IPS-20b (cell line): ENCODE data around the gene PRXL2A.
"Not testable (repeated sequence)": the region's sequence is repeated elsewhere in the genome, so short reads cannot be mapped to it uniquely, and the experiment has no call there.

Experiments
- H3K27ac ChIP-seq: one replicate; pipeline ENCODE4 v1.5.1; 2013; ENCODE audit warnings: low read length
- H3K27me3 ChIP-seq: 2 replicates; pipeline ENCODE4 v1.6.1; 2013; ENCODE audit warnings: mild to moderate bottlenecking, low read length, inconsistent platforms; ENCODE audit not compliant: insufficient read depth
- H3K36me3 ChIP-seq: 2 replicates; pipeline ENCODE4 v1.6.1; 2013; ENCODE audit warnings: low read depth, mild to moderate bottlenecking, inconsistent platforms, low read length, moderate library complexity; ENCODE audit not compliant: insufficient read depth
- H3K4me1 ChIP-seq: 2 replicates; pipeline ENCODE4 v1.6.1; 2013; ENCODE audit warnings: mild to moderate bottlenecking, control low read depth, inconsistent platforms, low read length, moderate library complexity; ENCODE audit not compliant: insufficient read depth
- H3K4me3 ChIP-seq: 2 replicates; pipeline ENCODE4 v1.5.1; 2013; ENCODE audit warnings: mild to moderate bottlenecking, low read length, inconsistent platforms
- H3K9ac ChIP-seq: 2 replicates; pipeline ENCODE4 v1.6.1; 2013; ENCODE audit warnings: low read depth, mild to moderate bottlenecking, inconsistent platforms, low read length, moderate library complexity
- H3K9me3 ChIP-seq: 2 replicates; pipeline ENCODE4 v1.6.1; 2013; ENCODE audit warnings: mild to moderate bottlenecking, low read depth, low read length, inconsistent platforms; ENCODE audit not compliant: insufficient read depth

Gene PRXL2A

DNA sequence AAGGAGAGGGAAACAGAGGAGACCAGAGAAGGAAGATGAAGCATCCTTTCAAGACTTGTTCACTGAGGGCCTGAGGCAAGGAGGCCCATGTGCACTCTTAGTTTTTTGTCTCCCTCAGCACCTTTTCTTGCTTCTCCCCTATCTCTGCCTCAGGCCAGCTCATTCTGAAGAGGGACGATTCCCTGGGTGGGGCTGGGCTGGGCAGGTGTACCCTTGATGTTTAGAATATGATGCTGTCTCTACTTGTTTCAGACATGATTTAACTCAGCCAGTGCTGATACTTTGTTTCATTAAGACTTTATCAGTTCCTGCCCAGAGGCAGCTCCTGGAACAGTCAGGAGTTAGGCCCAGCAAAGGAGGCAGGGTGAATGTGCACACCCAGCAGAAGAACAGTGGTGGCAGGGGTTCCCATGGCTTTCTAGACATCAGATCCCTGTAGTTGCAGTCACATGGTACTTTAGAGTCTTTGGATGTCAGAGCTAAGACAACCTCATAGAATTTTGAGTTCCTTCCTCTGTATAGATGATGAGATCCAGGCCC lies 3.4 kb downstream of the PRXL2A start:
- Histone ChIP-seq H3K36me3 (peaks cover 5% of the 10 kb centered on the region; the same call in 1 of the 2 replicates), H3K9me3 (no peaks in the 10 kb centered on the region), H3K4me1 (peaks cover 15% of the 10 kb centered on the region; the same call in 1 of the 2 replicates), H3K4me3 (no peak overlapping the region), H3K27ac (no peak overlapping the region), H3K27me3 (peaks cover 45% of the 10 kb centered on the region), H3K9ac (no peak overlapping the region)

DNA sequence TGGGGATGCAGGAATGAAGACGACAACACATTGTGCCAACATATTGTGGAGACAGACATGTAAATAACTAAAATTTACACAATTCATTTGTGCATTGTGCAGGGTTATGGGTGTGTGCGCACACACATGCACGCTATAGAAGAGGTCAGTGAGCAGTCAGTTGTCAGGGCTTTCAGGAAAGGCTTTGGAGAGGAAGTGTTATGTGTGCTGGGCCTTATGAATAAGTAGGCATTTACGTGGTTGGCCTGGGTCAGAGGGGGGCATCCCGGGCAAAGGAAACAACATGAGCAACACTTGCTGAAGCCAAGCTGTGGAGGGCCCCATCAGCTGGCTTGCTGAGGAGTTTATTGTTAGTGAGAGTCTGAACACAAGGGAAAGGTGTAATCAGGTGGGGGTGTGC lies 4.1 kb downstream of the PRXL2A start:
- Histone ChIP-seq H3K27ac (no peak overlapping the region), H3K4me1 (peaks cover 19% of the 10 kb centered on the region; the same call in 1 of the 2 replicates), H3K4me3 (no peak overlapping the region), H3K9ac (no peak overlapping the region), H3K9me3 (no peaks in the 10 kb centered on the region), H3K36me3 (peaks cover 5% of the 10 kb centered on the region; the same call in 1 of the 2 replicates), H3K27me3 (peaks cover 40% of the 10 kb centered on the region)

GRCh38 chr10:80413271-80413996 lies 5.1 kb downstream of the PRXL2A start:
- H3K4me3 ChIP-seq = no peak overlapping the region
- no peak overlapping the region for H3K9ac ChIP-seq
- peaks cover 34% of the 10 kb centered on the region for H3K27me3 ChIP-seq
- H3K4me1 ChIP-seq = peaks cover 26% of the 10 kb centered on the region; the same call in 1 of the 2 replicates
- H3K9me3 ChIP-seq = no peaks in the 10 kb centered on the region
- no peak overlapping the region for H3K27ac ChIP-seq
- H3K36me3 ChIP-seq = peaks cover 5% of the 10 kb centered on the region; the same call in 1 of the 2 replicates

DNA sequence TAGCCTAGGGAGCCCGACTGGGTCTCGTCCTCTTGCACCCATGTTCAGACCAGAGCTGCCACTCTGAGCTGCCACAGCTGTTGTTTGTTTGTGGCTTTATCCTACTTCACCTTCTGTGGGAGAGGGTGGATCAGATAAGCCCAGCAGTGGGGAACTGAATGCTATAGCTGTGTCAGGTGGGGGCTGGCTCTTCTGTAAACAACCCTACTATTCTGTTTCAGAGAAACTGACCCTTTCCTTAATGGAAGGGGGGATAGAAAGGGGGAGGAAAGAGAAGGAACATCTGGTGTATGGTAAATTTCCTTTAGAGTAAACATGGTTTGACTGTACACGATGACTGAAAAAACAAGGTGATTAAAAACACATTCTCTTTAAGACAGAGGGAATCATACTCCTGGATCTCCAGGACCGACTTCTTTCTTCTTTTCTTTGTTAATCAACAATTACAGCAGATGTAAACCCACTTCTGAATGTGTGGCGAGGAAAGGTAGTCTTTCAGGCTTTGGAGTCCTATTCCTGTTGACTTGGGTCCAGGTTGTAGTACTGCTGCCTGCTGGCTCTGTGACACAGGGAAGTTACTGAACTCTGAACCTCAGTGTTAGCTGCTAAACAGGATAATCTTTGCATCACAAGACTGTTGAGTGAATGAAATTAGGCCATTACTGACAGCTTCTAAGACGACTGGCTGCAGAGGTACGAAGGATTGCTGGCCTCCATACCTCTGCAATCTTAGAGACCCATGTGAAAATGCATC lies 6.0 kb downstream of the PRXL2A start:
- Histone ChIP-seq H3K27me3 (peaks cover 27% of the 10 kb centered on the region), H3K9ac (no peak overlapping the region), H3K9me3 (no peaks in the 10 kb centered on the region), H3K27ac (no peak overlapping the region), H3K36me3 (peaks cover 5% of the 10 kb centered on the region; the same call in 1 of the 2 replicates), H3K4me1 (peaks cover 29% of the 10 kb centered on the region; the same call in 1 of the 2 replicates), H3K4me3 (no peak overlapping the region)

GRCh38 chr10:80415734-80416478 lies 7.6 kb downstream of the PRXL2A start:
- peaks cover 23% of the 10 kb centered on the region; the same call in 1 of the 2 replicates for H3K4me1 ChIP-seq
- no peak overlapping the region for H3K9ac ChIP-seq
- no peaks in the 10 kb centered on the region for H3K9me3 ChIP-seq
- H3K36me3 ChIP-seq = peaks cover 5% of the 10 kb centered on the region; the same call in 1 of the 2 replicates
- H3K27ac ChIP-seq = no peak overlapping the region
- no peak overlapping the region for H3K4me3 ChIP-seq
- peaks cover 21% of the 10 kb centered on the region for H3K27me3 ChIP-seq

GRCh38 chr10:80416479-80417098 lies 8.2 kb downstream of the PRXL2A start:
- peak overlapping the region; percentile 48; the same call in 1 of the 2 replicates for H3K4me3 ChIP-seq
- H3K4me1 ChIP-seq = peaks cover 23% of the 10 kb centered on the region; the same call in 1 of the 2 replicates
- H3K27me3 ChIP-seq = peaks cover 21% of the 10 kb centered on the region
- H3K27ac ChIP-seq = no peak overlapping the region
- H3K9me3 ChIP-seq = no peaks in the 10 kb centered on the region
- no peak overlapping the region for H3K9ac ChIP-seq
- H3K36me3 ChIP-seq = peaks cover 9% of the 10 kb centered on the region; the same call in 1 of the 2 replicates

DNA sequence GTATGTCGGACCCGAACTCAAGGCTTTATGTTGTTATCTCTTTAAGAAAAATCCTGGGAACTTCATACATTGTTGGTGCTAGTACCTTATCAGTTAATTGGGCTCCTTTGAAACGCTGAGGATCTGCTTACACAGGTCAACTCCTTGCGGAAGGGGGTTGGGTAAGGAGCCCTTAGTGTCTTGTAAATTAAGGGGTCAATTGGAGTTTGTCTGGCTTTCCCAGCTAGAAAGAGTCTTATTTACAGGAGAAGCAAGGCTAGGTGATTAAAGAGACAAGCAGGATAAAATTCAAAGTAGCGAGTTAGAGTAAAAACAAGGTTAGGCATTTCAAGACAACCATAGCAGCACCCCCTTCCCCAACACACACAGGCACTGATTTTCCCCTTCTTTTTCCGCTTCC lies 8.9 kb downstream of the PRXL2A start:
- Histone ChIP-seq H3K4me1 (peaks cover 23% of the 10 kb centered on the region; the same call in 1 of the 2 replicates), H3K4me3 (peak overlapping the region; percentile 48), H3K36me3 (peaks cover 14% of the 10 kb centered on the region; the same call in 1 of the 2 replicates), H3K27me3 (peaks cover 21% of the 10 kb centered on the region)
- not testable (repeated sequence) for H3K27ac ChIP-seq, H3K9ac ChIP-seq, H3K9me3 ChIP-seq

- H3K9me3 ChIP-seq = no peaks in the 10 kb centered on the region
- H3K4me3 ChIP-seq = no peak overlapping the region
- H3K4me1 ChIP-seq = peaks cover 19% of the 10 kb centered on the region; the same call in 1 of the 2 replicates
- H3K27ac ChIP-seq = no peak overlapping the region
- H3K9ac ChIP-seq = no peak overlapping the region
- H3K36me3 ChIP-seq = peaks cover 50% of the 10 kb centered on the region
- peaks cover 7% of the 10 kb centered on the region; the same call in 1 of the 2 replicates for H3K27me3 ChIP-seq
These were observed 12.8 kb downstream of the PRXL2A start for GRCh38 chr10:80421050-80421706.

DNA sequence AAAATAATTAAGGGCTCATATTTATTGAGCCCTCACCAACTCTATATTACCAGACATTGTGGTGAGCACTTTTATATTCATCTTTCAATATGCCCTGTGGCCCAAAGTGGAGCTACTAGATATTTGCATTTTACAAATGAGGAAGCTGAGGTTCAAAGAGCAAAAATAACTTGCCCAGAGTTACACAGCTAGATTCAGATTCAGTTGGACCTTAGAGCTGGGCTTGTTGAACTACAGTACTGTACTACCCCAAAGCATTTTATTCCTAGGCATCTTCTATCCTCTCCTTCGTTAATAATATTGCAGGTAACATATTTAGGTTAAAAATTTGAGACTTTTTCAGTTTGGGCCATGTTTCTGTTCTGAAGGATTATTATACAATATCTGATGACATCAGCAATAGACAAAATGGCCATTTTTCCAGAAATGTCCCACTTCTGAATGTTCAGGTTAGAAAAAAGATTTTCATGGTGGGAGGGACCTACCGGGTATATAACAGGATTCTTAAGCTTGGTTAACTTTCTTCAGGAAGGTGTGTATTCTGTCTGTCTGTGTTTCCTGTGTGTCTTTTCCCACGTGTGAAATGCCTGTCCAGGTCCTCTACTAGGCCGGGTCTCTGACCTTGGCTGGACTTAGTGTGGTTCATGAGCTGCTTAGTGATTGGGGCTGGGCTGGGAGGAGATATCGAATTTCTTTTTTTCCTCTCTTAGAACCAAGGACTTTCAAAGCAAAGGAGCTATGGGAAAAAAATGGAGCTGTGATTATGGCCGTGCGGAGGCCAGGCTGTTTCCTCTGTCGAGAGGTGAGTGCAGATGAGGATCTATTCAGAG lies 13.6 kb downstream of the PRXL2A start:
- Histone ChIP-seq H3K9ac (no peak overlapping the region), H3K27me3 (peaks cover under 1% of the 10 kb centered on the region; the same call in 1 of the 2 replicates), H3K36me3 (peaks cover 58% of the 10 kb centered on the region), H3K9me3 (no peaks in the 10 kb centered on the region), H3K4me1 (peaks cover 12% of the 10 kb centered on the region; the same call in 1 of the 2 replicates), H3K4me3 (no peak overlapping the region), H3K27ac (no peak overlapping the region)

GRCh38 chr10:80425901-80426300 lies 17.6 kb downstream of the PRXL2A start:
- H3K9ac ChIP-seq = no peak overlapping the region
- no peak overlapping the region for H3K27ac ChIP-seq
- H3K4me1 ChIP-seq = no peaks in the 10 kb centered on the region
- peaks cover 77% of the 10 kb centered on the region for H3K36me3 ChIP-seq
- H3K4me3 ChIP-seq = no peak overlapping the region
- H3K9me3 ChIP-seq = no peaks in the 10 kb centered on the region
- H3K27me3 ChIP-seq = no peaks in the 10 kb centered on the region
